A673 (cell line): ENCODE measurements around the gene RNPEPL1. TPM values are rescaled to one million over a fixed set of nuclear protein-coding genes. Genes with fewer than 3 reads are reported as not detected.
"Not testable (repeated sequence)": the region's sequence is repeated elsewhere in the genome, so short reads cannot be mapped to it uniquely, and the experiment has no call there.

ENCODE experiments used
- BruUV-seq: library from RNA; stranded (reverse); fragments of 400-500 nt; replicated peaks from 2 replicates; lab custom pipeline; 2021; lab: Mats Ljungman, UMichigan
- CTCF ChIA-PET: fragments of 300-600 bp; sonication (Branson Sonifier 250); formaldehyde crosslinking; loops from one replicate; lab custom pipeline; 2022; ENCODE audit warnings: antibody characterized with exemption; lab: Charles Lee
- POLR2A ChIA-PET: fragments of 300-600 bp; sonication (Branson Sonifier 250); formaldehyde crosslinking; loops from one replicate; lab custom pipeline; 2022; ENCODE audit warnings: antibody characterized with exemption; ENCODE audit not compliant: low non-redundant PET; lab: Charles Lee
- DNase-seq: peaks from one replicate; pipeline ENCODE4 v3.0.0-alpha.2; 2015; ENCODE audit warnings: low spot score
- H3K27ac ChIP-seq: fragments of 200-600 bp; sonication (generic); 2 replicates; pipeline ENCODE4 v1.5.1; 2016; ENCODE audit warnings: mixed run types, low read depth, mild to moderate bottlenecking, mixed read lengths, antibody characterized with exemption, low read length; ENCODE audit not compliant: poor library complexity, severe bottlenecking
- H3K27me3 ChIP-seq: fragments of 200-600 bp; sonication (generic); replicated peaks from 2 replicates; pipeline ENCODE4 v1.6.1; 2017; ENCODE audit warnings: mixed run types, low read depth, mild to moderate bottlenecking, mixed read lengths, antibody characterized with exemption, low read length; ENCODE audit not compliant: insufficient read depth, poor library complexity
- H3K36me3 ChIP-seq: fragments of 200-600 bp; sonication (generic); 2 replicates; pipeline ENCODE4 v1.6.1; 2016; ENCODE audit warnings: mixed run types, mild to moderate bottlenecking, mixed read lengths, antibody characterized with exemption, low read length; ENCODE audit not compliant: insufficient read depth, poor library complexity, severe bottlenecking
- H3K4me1 ChIP-seq: fragments of 200-600 bp; sonication (generic); 2 replicates; pipeline ENCODE4 v1.6.1; 2017; ENCODE audit warnings: mixed run types, mild to moderate bottlenecking, mixed read lengths, antibody characterized with exemption, low read length; ENCODE audit not compliant: insufficient read depth, poor library complexity, severe bottlenecking
- H3K4me3 ChIP-seq: fragments of 200-600 bp; sonication (generic); 2 replicates; pipeline ENCODE4 v1.5.1; 2016; ENCODE audit warnings: low read depth, mixed run types, mild to moderate bottlenecking, mixed read lengths, low read length; ENCODE audit not compliant: poor library complexity, severe bottlenecking
- H3K9me3 ChIP-seq: fragments of 200-600 bp; sonication (generic); 2 replicates; pipeline ENCODE4 v1.6.1; 2016; ENCODE audit warnings: mixed run types, low read depth, mild to moderate bottlenecking, mixed read lengths, antibody characterized with exemption, low read length; ENCODE audit not compliant: poor library complexity, severe bottlenecking
- CTCF ChIP-seq: fragments of 300-800, 200-600 bp; sonication (generic); conservative IDR thresholded peaks from 2 replicates; pipeline ENCODE4 v1.5.1; 2017; ENCODE audit warnings: low read depth, mild to moderate bottlenecking, antibody characterized with exemption, low read length, moderate library complexity, mixed read lengths
- EZH2 ChIP-seq: fragments of 200-600 bp; sonication (generic); IDR thresholded peaks from 2 replicates; pipeline ENCODE4 v1.6.1; 2017; ENCODE audit warnings: borderline replicate concordance, low read depth, mild to moderate bottlenecking, mixed read lengths, antibody characterized with exemption, low read length; ENCODE audit not compliant: poor library complexity, severe bottlenecking
- intact Hi-C: fragments of 100-400 bp; cut with micrococcal nuclease; formaldehyde crosslinking; loops from one replicate; pipeline ENCODE4 v1.10.0; 2022; ENCODE audit not compliant: unreplicated experiment
- total RNA-seq: library from RNA; stranded (reverse); gene quantifications from 2 replicates; pipeline ENCODE4 v1.2.3, GENCODE V29; 2021

The RNPEPL1 gene
- total RNA-seq, 1 experiment from 2014 or later: 26.5 TPM

- Histone ChIP-seq H3K27ac (no peak overlapping the region), H3K4me3 (no peak overlapping the region), H3K4me1 (no peaks in the 10 kb centered on the region), H3K9me3 (peaks cover 8% of the 10 kb centered on the region), H3K36me3 (peaks cover 2% of the 10 kb centered on the region), H3K27me3 (no peaks in the 10 kb centered on the region)
- CTCF ChIA-PET: no interaction called here
- TF ChIP-seq EZH2: no peak
- TF ChIP-seq CTCF: no peak
- BruUV-seq: no TSS peak
- intact Hi-C loops: no loop called here
- no peak for DNase-seq
- POLR2A ChIA-PET: no interaction called here
Measured at GRCh38 chr2:240520130-240520973, 47.9 kb upstream of the RNPEPL1 start.

GRCh38 chr2:240520974-240521350 is 47.3 kb upstream of the RNPEPL1 start:
- Histone ChIP-seq H3K36me3 (peaks cover 2% of the 10 kb centered on the region), H3K27me3 (no peaks in the 10 kb centered on the region), H3K9me3 (peaks cover 13% of the 10 kb centered on the region), H3K27ac (no peak overlapping the region), H3K4me1 (no peaks in the 10 kb centered on the region), H3K4me3 (no peak overlapping the region)
- no TSS peak for BruUV-seq
- no peak for DNase-seq
- TF ChIP-seq EZH2: no peak
- no peak for TF ChIP-seq CTCF
- ChIA-PET CTCF (no interaction called here), POLR2A (no interaction called here)
- intact Hi-C loops: no loop called here

- H3K36me3 ChIP-seq, H3K27ac ChIP-seq, intact Hi-C loops, BruUV-seq, POLR2A ChIA-PET, DNase-seq, H3K4me1 ChIP-seq, H3K27me3 ChIP-seq, H3K4me3 ChIP-seq, CTCF ChIA-PET: not testable (repeated sequence)
- peaks cover 13% of the 10 kb centered on the region for H3K9me3 ChIP-seq
Measured at GRCh38 chr2:240521885-240522284, 46.4 kb upstream of the RNPEPL1 start.

- no TSS peak for BruUV-seq
- CTCF ChIA-PET: no interaction called here
- TF ChIP-seq CTCF (no peak), EZH2 (no peak)
- no peaks in the 10 kb centered on the region for H3K27me3 ChIP-seq
- peaks cover 13% of the 10 kb centered on the region for H3K9me3 ChIP-seq
- H3K36me3 ChIP-seq: peaks cover 2% of the 10 kb centered on the region
- H3K4me3 ChIP-seq: no peak overlapping the region
- no peak overlapping the region for H3K27ac ChIP-seq
- H3K4me1 ChIP-seq: no peaks in the 10 kb centered on the region
- intact Hi-C loops: no loop called here
- no peak for DNase-seq
- POLR2A ChIA-PET: no interaction called here
Measured at GRCh38 chr2:240522406-240522805, 45.9 kb upstream of the RNPEPL1 start.
